Esophagus muscularis mucosa (tissue), 4 donors: ENCODE measurements around the gene ASF1B. TPM values are rescaled to one million over a fixed set of nuclear protein-coding genes. Genes with fewer than 3 reads are reported as not detected.

ENCODE experiments used
- DNase-seq: peaks from one replicate; pipeline ENCODE4 v3.0.0-alpha.2; 2017; ENCODE audit errors: extremely low spot score
- H3K27ac ChIP-seq, 4 donors: fragments of 200-600 bp; sonication (generic); replicated peaks in 1 of 4; 1 replicate in 3 of 4; 2 replicates in 1 of 4; pipeline ENCODE4 v1.5.1; 2016 to 2019; ENCODE audit warnings: mild to moderate bottlenecking in 1 of 4
- H3K27me3 ChIP-seq, 4 donors: fragments of 200-600 bp; sonication (generic); one replicate each; pipeline versions ENCODE4 v1.5.1 to v1.6.0; 2016 to 2019
- H3K36me3 ChIP-seq, 4 donors: fragments of 200-600 bp; sonication (generic); one replicate each; pipeline ENCODE4 v1.5.1; 2016 to 2019
- H3K4me1 ChIP-seq, 4 donors: fragments of 200-600 bp; sonication (generic); one replicate each; pipeline ENCODE4 v1.5.1; 2016 to 2019
- H3K4me3 ChIP-seq, 4 donors: fragments of 200-600 bp; sonication (generic); 1 replicate in 2 of 4; 2 replicates in 2 of 4; pipeline ENCODE4 v1.5.1; 2016 to 2019; ENCODE audit warnings: mild to moderate bottlenecking in 4 of 4, moderate library complexity in 1 of 4
- H3K9me3 ChIP-seq, 4 donors: fragments of 200-600 bp; sonication (generic); 1 replicate in 3 of 4; 2 replicates in 1 of 4; pipeline ENCODE4 v1.5.1; 2016 to 2019
- CTCF ChIP-seq, 3 experiments: fragments of 200-600 bp in 2 of 3; fragments of 450-650 bp in 1 of 3; sonication (generic) in 2 of 3; IDR thresholded peaks; one replicate each; pipeline ENCODE4 v1.5.1; 2017 to 2019; ENCODE audit warnings: antibody characterized with exemption in 3 of 3, mild to moderate bottlenecking in 2 of 3, moderate library complexity in 1 of 3
- EP300 ChIP-seq: sonication (generic); formaldehyde crosslinking; IDR thresholded peaks from one replicate; pipeline ENCODE4 v1.6.1; 2017; ENCODE audit warnings: antibody characterized with exemption
- POLR2A ChIP-seq: fragments of 450-650 bp; IDR thresholded peaks from one replicate; pipeline ENCODE4 v1.6.1; 2017; ENCODE audit warnings: antibody characterized with exemption, moderate library complexity, mild to moderate bottlenecking, low read depth
- POLR2AphosphoS5 ChIP-seq, 2 donors: sonication (generic); formaldehyde crosslinking; IDR thresholded peaks; one replicate each; pipeline ENCODE4 v1.6.1; 2017; ENCODE audit warnings: antibody characterized with exemption in 2 of 2
- WGBS: methylation state at CpG from one replicate; pipeline ENCODE4 v1.1.5; 2018; 5-methylcytosine and 5-hydroxymethylcytosine counted together
- intact Hi-C: fragments of 100-400 bp; cut with DNase I; formaldehyde crosslinking; loops from one replicate; pipeline ENCODE4 v1.15.1; 2023
- total RNA-seq, 4 donors: library from RNA; depleted of rRNA; stranded (reverse); fragments of >200 nt; gene quantifications; one replicate each; pipeline versions ENCODE4 v1.1.0 to v1.2.1, GENCODE V29; 2016

The ASF1B gene
- total RNA-seq, 4 donors from 2014 or later, result 0.63 to 1.3 (median 0.65) TPM; not detected in 1

GRCh38 chr19:14082675-14082960 lies 53.8 kb downstream of the ASF1B start:
- Histone ChIP-seq H3K9me3 (no peaks in the 10 kb centered on the region), H3K27me3 (no peaks in the 10 kb centered on the region), H3K36me3 (peaks cover 0 to 10% (median 5%) of the 10 kb centered on the region in 4 donors), H3K4me1 (peaks cover 21 to 38% (median 27%) of the 10 kb centered on the region in 4 donors), H3K27ac (peak overlapping the region; percentile 88 to 97 (median 92)), H3K4me3 (peak overlapping the region in 2 of 4 donors; percentile 88 to 91)
- intact Hi-C loops, result no loop called here
- DNase-seq, result no peak
- TF ChIP-seq POLR2AphosphoS5 (IDR thresholded peaks at IDR 0.05) (no peak), POLR2A (no peak)
- 0% methylated on average over 1 of the region's 1 CpG for WGBS

GRCh38 chr19:14081797-14082674 lies 54.4 kb downstream of the ASF1B start:
- intact Hi-C loops, result no loop called here
- 45% methylated on average over 12 of the region's 24 CpGs for WGBS
- H3K4me3 ChIP-seq, result peak overlapping the region; percentile 73 to 91 (median 85)
- no peaks in the 10 kb centered on the region for H3K27me3 ChIP-seq
- H3K36me3 ChIP-seq, result peaks cover 0 to 5% (median 2%) of the 10 kb centered on the region in 4 donors
- no peak for DNase-seq
- H3K9me3 ChIP-seq, result no peaks in the 10 kb centered on the region
- H3K4me1 ChIP-seq, result peaks cover 21 to 32% (median 27%) of the 10 kb centered on the region in 4 donors
- H3K27ac ChIP-seq, result peak overlapping the region; percentile 88 to 97 (median 92)
- TF ChIP-seq CTCF (IDR thresholded peaks at IDR 0.05) (no peak), EP300 (no peak), POLR2AphosphoS5 (IDR thresholded peaks at IDR 0.05) (no peak), POLR2A (no peak)

GRCh38 chr19:14080887-14081796 lies 55.2 kb downstream of the ASF1B start:
- under 1% methylated on average over 46 of the region's 50 CpGs for WGBS
- intact Hi-C loops, result no loop called here
- DNase-seq, result peak; percentile 100
- Histone ChIP-seq H3K36me3 (no peaks in the 10 kb centered on the region), H3K4me1 (peaks cover 22 to 33% (median 27%) of the 10 kb centered on the region in 4 donors), H3K27me3 (no peaks in the 10 kb centered on the region), H3K27ac (peak overlapping the region; percentile 88 to 97 (median 92)), H3K9me3 (no peaks in the 10 kb centered on the region), H3K4me3 (peak overlapping the region; percentile 73 to 91 (median 85))
- peak in 1 of 3 experiments; percentile 30 for TF ChIP-seq CTCF (IDR thresholded peaks at IDR 0.05)
- peak; percentile 49 for TF ChIP-seq POLR2A
- TF ChIP-seq POLR2AphosphoS5 (IDR thresholded peaks at IDR 0.05), result peak; percentile 93 to 95
- TF ChIP-seq EP300, result no peak

- Histone ChIP-seq H3K4me3 (no peak overlapping the region), H3K36me3 (no peaks in the 10 kb centered on the region), H3K27me3 (no peaks in the 10 kb centered on the region), H3K4me1 (peaks cover 30 to 56% (median 48%) of the 10 kb centered on the region in 4 donors), H3K27ac (no peak overlapping the region), H3K9me3 (no peaks in the 10 kb centered on the region)
- DNase-seq, result no peak
- intact Hi-C loops, result loop anchor here (10.0 kb wide), 1 partner anchor 294 kb away; no protein-coding TSS in a partner anchor
- TF ChIP-seq CTCF (IDR thresholded peaks at IDR 0.05) (no peak), POLR2AphosphoS5 (IDR thresholded peaks at IDR 0.05) (no peak), POLR2A (no peak), EP300 (no peak)
- WGBS, result 71% methylated on average over 2 of the region's 2 CpGs
These were observed 58.0 kb downstream of the ASF1B start for GRCh38 chr19:14078411-14078810.
